NCI-H2196 (cell line): ENCODE data around the gene UNC93B1.
"Not testable (repeated sequence)": the region's sequence is repeated elsewhere in the genome, so short reads cannot be mapped to it uniquely, and the experiment has no call there.

Source experiments
- DNase-seq: peaks from one replicate; lab custom pipeline; 2025; ENCODE audit not compliant: unreplicated experiment; lab: John Stamatoyannopoulos, UW

The UNC93B1 gene

DNA sequence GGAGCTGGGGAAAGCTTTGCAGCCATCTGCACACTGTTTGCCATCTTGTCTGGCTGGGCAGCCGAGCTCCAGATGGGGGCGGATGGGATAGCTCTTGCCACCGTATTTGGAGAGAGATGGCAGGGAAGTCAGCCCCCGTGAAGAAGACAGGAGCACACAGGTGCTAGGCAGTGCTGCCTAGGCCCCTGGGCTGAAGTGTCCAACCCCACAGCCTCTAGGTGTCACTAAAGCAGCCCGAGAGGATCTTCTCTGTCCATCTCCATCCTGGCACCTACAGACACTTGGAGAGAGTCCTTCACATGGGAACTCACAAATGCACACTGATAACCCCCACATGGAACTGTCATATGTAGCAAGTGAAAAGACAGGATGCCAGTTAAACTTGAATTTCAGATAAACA is 60.5 kb downstream of the UNC93B1 start:
- not testable (repeated sequence) for DNase-seq
